ENCODE results near the gene UBR2.
"Not testable (repeated sequence)": the region's sequence is repeated elsewhere in the genome, so short reads cannot be mapped to it uniquely, and the experiment has no call there.

Gene UBR2

DNA sequence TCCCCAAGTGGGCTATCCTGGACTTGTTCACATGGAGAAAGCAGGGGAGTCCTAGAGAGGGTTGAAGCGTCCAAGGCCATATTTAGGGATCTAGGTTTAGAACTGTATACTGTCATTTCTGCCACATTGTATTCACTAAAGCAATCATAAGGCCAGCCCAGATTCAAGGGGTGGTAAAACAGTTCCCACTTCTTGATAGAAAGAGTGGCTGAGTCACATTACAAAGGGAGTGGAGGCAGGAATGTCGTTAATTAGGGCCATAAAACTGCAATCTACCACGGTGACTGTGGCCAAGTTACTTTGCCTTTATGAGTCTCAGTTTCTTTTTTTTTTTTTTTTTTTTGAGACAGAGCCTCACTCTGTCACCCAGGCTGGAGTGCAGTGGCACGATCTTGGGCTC is 7.4 kb upstream of the UBR2 start:
- Histone ChIP-seq H3K23ac (ENCODE audit: low read length) (no peak overlapping the region), H3K4me3 (ENCODE audit: low read length) (no peak overlapping the region), H3K18ac (ENCODE audit: low read length) (no peak overlapping the region), H2BK5ac (ENCODE audit: low read length) (no peak overlapping the region), H2BK120ac (ENCODE audit: low read depth, low read length) (no peak overlapping the region), H4K5ac (ENCODE audit: low read length) (no peak overlapping the region), H3K79me2 (ENCODE audit: control insufficient read depth, insufficient read depth, low read length) (no peaks in the 10 kb centered on the region), H3K79me1 (ENCODE audit: low read length) (no peaks in the 10 kb centered on the region), H3K9ac (ENCODE audit: low read length) (no peak overlapping the region), H3K36me3 (ENCODE audit: control insufficient read depth, insufficient read depth, low read length) (no peaks in the 10 kb centered on the region), H3K4me2 (ENCODE audit: low read length) (no peak overlapping the region), H3K4me1 (ENCODE audit: control insufficient read depth, low read depth, low read length) (no peaks in the 10 kb centered on the region), H4K8ac (ENCODE audit: low read depth, low read length) (no peak overlapping the region), H3K4ac (ENCODE audit: low read depth, low read length) (no peak overlapping the region), H2BK15ac (replicated peaks; ENCODE audit: low read depth) (no peak overlapping the region), H3K56ac (ENCODE audit: low read length) (no peak overlapping the region), H2AK5ac (ENCODE audit: low read length) (no peak overlapping the region), H3K27me3 (ENCODE audit: insufficient read depth, low read length, poor library complexity) (no peaks in the 10 kb centered on the region), H3K27ac (ENCODE audit: low read depth, low read length) (no peak overlapping the region)
- DNase-seq: peak; percentile 14
- no CpG with 5 or more reads among the region's 4 CpGs for WGBS (ENCODE audit: extremely low coverage, insufficient coverage, low lambda C conversion rate)

DNA sequence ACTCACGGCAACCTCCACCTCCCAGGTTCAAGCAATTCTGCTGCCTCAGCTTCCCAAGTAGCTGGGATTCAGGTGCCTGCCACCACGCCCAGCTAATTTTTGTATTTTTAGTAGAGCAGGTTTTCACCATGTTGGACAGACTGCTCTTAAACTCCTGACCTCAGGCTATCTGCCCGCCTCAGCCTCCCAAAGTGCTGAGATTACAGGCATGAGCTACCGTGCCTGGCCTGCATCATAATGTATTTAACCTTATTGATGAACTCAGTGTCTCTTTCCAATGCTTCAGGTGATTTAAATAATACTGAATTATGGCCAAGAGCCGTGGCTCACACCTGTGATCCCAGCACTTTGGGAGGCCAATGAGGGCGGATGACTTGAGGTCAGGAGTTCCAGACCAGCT is 4.6 kb upstream of the UBR2 start:
- H3K27ac ChIP-seq (ENCODE audit: low read depth, low read length); H3K4me3 ChIP-seq (ENCODE audit: low read length); H3K23ac ChIP-seq (ENCODE audit: low read length); H3K79me1 ChIP-seq (ENCODE audit: low read length); H2BK15ac ChIP-seq (replicated peaks; ENCODE audit: low read depth); H3K18ac ChIP-seq (ENCODE audit: low read length); H3K4me1 ChIP-seq (ENCODE audit: control insufficient read depth, low read depth, low read length); H2BK5ac ChIP-seq (ENCODE audit: low read length); H3K56ac ChIP-seq (ENCODE audit: low read length); H3K9ac ChIP-seq (ENCODE audit: low read length); H3K36me3 ChIP-seq (ENCODE audit: control insufficient read depth, insufficient read depth, low read length); H3K27me3 ChIP-seq (ENCODE audit: insufficient read depth, low read length, poor library complexity); H3K4me2 ChIP-seq (ENCODE audit: low read length); H2AK5ac ChIP-seq (ENCODE audit: low read length); H4K8ac ChIP-seq (ENCODE audit: low read depth, low read length); H3K79me2 ChIP-seq (ENCODE audit: control insufficient read depth, insufficient read depth, low read length); H2BK120ac ChIP-seq (ENCODE audit: low read depth, low read length); H4K5ac ChIP-seq (ENCODE audit: low read length); DNase-seq; H3K4ac ChIP-seq (ENCODE audit: low read depth, low read length): not testable (repeated sequence)
- WGBS (ENCODE audit: extremely low coverage, insufficient coverage, low lambda C conversion rate): no CpG with 5 or more reads among the region's 6 CpGs

DNA sequence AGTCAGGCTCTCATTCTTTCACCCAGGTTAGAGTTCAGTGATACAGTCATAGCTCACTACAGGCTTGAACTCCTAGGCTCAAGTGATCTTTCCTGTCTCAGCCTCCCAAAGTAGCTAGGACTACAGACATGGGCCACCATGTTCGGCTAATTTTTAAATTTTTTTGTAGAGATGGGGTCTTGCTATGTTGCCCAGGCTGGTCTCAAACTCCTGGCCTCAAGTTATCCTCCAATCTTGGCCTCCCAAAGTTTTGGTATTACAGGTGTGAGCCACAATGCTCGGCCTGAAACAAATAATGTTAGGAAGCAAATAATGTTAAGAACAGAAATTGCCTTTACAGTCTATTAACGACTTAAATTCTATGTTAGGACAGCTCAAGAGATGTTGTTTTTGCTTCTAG is 1.8 kb upstream of the UBR2 start:
- Histone ChIP-seq H3K27me3 (ENCODE audit: insufficient read depth, low read length, poor library complexity) (no peaks in the 10 kb centered on the region), H4K5ac (ENCODE audit: low read length) (no peak overlapping the region), H3K4me2 (ENCODE audit: low read length) (no peak overlapping the region), H4K8ac (ENCODE audit: low read depth, low read length) (no peak overlapping the region), H3K79me1 (ENCODE audit: low read length) (peaks cover 3% of the 10 kb centered on the region), H3K4me3 (ENCODE audit: low read length) (no peak overlapping the region), H3K79me2 (ENCODE audit: control insufficient read depth, insufficient read depth, low read length) (peaks cover 10% of the 10 kb centered on the region), H3K27ac (ENCODE audit: low read depth, low read length) (no peak overlapping the region), H2BK120ac (ENCODE audit: low read depth, low read length) (no peak overlapping the region), H2AK5ac (ENCODE audit: low read length) (no peak overlapping the region), H2BK5ac (ENCODE audit: low read length) (no peak overlapping the region), H3K4ac (ENCODE audit: low read depth, low read length) (no peak overlapping the region), H3K23ac (ENCODE audit: low read length) (no peak overlapping the region), H3K9ac (ENCODE audit: low read length) (no peak overlapping the region), H3K56ac (ENCODE audit: low read length) (no peak overlapping the region), H3K4me1 (ENCODE audit: control insufficient read depth, low read depth, low read length) (no peaks in the 10 kb centered on the region), H3K36me3 (ENCODE audit: control insufficient read depth, insufficient read depth, low read length) (no peaks in the 10 kb centered on the region), H3K18ac (ENCODE audit: low read length) (no peak overlapping the region), H2BK15ac (replicated peaks; ENCODE audit: low read depth) (no peak overlapping the region)
- WGBS (ENCODE audit: extremely low coverage, insufficient coverage, low lambda C conversion rate): no CpG with 5 or more reads among the region's 3 CpGs
- DNase-seq: no peak

DNA sequence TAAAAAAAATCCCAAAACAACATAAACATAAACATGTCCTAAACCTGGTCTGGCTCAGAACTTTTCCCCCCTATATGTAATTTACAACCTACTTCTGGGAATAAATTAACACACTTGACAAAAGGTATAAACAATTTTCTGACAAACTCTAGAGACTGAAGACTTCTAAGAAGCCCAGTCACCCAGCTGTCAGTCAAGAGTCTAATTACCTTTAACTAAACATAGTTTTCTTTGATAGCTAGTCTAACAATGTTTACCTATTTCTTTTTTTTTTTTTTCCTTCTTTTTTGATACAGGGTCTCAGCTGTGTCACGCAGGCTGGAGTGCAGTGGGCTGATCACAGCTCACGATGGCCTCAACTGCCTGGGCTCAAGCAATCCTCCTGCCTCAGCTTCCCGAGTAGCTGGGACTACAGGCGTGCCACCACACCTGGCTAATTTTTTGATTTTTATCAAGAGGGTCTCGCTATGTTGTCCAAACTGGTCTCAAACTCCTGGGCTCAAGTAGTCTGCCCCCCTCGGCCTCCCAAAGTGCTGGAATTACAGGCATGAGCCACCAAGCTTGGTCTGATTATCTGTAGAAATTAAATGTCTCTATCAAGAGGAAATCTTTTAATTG is 932 bp upstream of the UBR2 start:
- Histone ChIP-seq H3K27me3 (ENCODE audit: insufficient read depth, low read length, poor library complexity) (no peaks in the 10 kb centered on the region), H3K4me1 (ENCODE audit: control insufficient read depth, low read depth, low read length) (no peaks in the 10 kb centered on the region), H3K4me2 (ENCODE audit: low read length) (no peak overlapping the region), H2BK120ac (ENCODE audit: low read depth, low read length) (no peak overlapping the region), H2BK5ac (ENCODE audit: low read length) (no peak overlapping the region), H4K5ac (ENCODE audit: low read length) (no peak overlapping the region), H3K23ac (ENCODE audit: low read length) (no peak overlapping the region), H4K8ac (ENCODE audit: low read depth, low read length) (no peak overlapping the region), H3K79me1 (ENCODE audit: low read length) (peaks cover 3% of the 10 kb centered on the region), H3K4ac (ENCODE audit: low read depth, low read length) (no peak overlapping the region), H3K27ac (ENCODE audit: low read depth, low read length) (no peak overlapping the region), H2BK15ac (replicated peaks; ENCODE audit: low read depth) (no peak overlapping the region), H3K36me3 (ENCODE audit: control insufficient read depth, insufficient read depth, low read length) (no peaks in the 10 kb centered on the region), H3K18ac (ENCODE audit: low read length) (no peak overlapping the region), H3K79me2 (ENCODE audit: control insufficient read depth, insufficient read depth, low read length) (peaks cover 10% of the 10 kb centered on the region), H3K9ac (ENCODE audit: low read length) (no peak overlapping the region), H3K56ac (ENCODE audit: low read length) (no peak overlapping the region), H3K4me3 (ENCODE audit: low read length) (no peak overlapping the region), H2AK5ac (ENCODE audit: low read length) (no peak overlapping the region)
- WGBS (ENCODE audit: extremely low coverage, insufficient coverage, low lambda C conversion rate): no CpG with 5 or more reads among the region's 6 CpGs
- DNase-seq: no peak

DNA sequence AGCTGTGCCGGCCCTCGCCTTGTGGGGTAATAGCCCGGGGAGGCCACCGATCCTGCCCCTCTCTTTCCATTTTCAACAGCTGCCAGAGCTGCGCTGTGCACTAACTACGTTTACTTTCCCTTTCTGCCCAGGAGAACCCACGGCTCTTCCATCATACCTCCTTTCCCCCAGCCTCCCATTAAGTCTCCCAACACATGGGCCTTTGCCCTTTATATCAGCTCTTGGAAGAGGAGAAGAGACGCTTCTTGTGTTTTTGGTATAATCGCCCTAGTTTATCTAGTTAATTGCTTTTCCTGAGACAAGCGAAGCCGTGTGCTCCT is 637 bp downstream of the UBR2 start:
- DNase-seq: no peak
- no peaks in the 10 kb centered on the region for H3K4me1 ChIP-seq (ENCODE audit: control insufficient read depth, low read depth, low read length)

More for the DNA sequence above, 637 bp downstream of the UBR2 start:
- Histone ChIP-seq H3K56ac (ENCODE audit: low read length) (peak overlapping the region; percentile 93), H3K4ac (ENCODE audit: low read depth, low read length) (peak overlapping the region; percentile 5), H4K5ac (ENCODE audit: low read length) (no peak overlapping the region), H3K27me3 (ENCODE audit: insufficient read depth, low read length, poor library complexity) (no peaks in the 10 kb centered on the region), H3K4me2 (ENCODE audit: low read length) (peak overlapping the region; percentile 26), H4K8ac (ENCODE audit: low read depth, low read length) (no peak overlapping the region), H2BK5ac (ENCODE audit: low read length) (no peak overlapping the region), H3K18ac (ENCODE audit: low read length) (peak overlapping the region; percentile 21), H3K4me3 (ENCODE audit: low read length) (peak overlapping the region; percentile 64), H3K9ac (ENCODE audit: low read length) (peak overlapping the region; percentile 90), H3K79me2 (ENCODE audit: control insufficient read depth, insufficient read depth, low read length) (peaks cover 14% of the 10 kb centered on the region), H2AK5ac (ENCODE audit: low read length) (no peak overlapping the region), H3K27ac (ENCODE audit: low read depth, low read length) (peak overlapping the region; percentile 79), H2BK120ac (ENCODE audit: low read depth, low read length) (no peak overlapping the region), H3K36me3 (ENCODE audit: control insufficient read depth, insufficient read depth, low read length) (no peaks in the 10 kb centered on the region), H3K23ac (ENCODE audit: low read length) (no peak overlapping the region), H3K79me1 (ENCODE audit: low read length) (peaks cover 3% of the 10 kb centered on the region), H2BK15ac (replicated peaks; ENCODE audit: low read depth) (no peak overlapping the region)
- WGBS (ENCODE audit: extremely low coverage, insufficient coverage, low lambda C conversion rate): no CpG with 5 or more reads among the region's 11 CpGs
